GM18858 (cell line): Measurements from ENCODE around the gene LRRC3.

ENCODE experiments used
- ATAC-seq: cut with Tn5 transposase; IDR thresholded peaks from one replicate; pipeline ENCODE4 v1.9.1; 2021; ENCODE audit not compliant: unreplicated experiment

Gene LRRC3

GRCh38 chr21:44510109-44510507, 54.8 kb downstream of the LRRC3 start:
- ATAC-seq, result no peak

- no peak for ATAC-seq
These were observed 55.4 kb downstream of the LRRC3 start for GRCh38 chr21:44510508-44511218.

- ATAC-seq, result no peak
These were observed 56.1 kb downstream of the LRRC3 start for GRCh38 chr21:44511219-44511937.
